Measurements from ENCODE around the gene TRUB1.

DNA sequence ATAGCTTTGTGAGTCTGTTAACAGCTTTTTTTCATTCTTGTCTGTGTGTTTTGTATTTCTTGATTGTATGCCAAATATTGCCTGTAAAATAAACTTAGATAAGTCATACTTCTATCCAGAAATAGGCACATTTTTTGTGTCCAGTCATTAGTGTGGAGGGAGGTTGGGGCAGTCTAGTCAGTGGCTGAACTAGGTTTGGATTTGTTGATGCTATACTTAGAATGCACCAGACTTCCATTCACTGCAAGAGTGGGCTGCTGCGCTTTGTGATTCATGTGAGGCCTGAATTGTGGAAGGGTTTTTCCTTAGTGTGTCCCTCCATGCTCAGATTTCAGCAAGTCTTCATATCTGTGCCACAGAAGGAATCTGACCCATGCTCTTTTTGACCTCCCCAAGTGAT lies 50.0 kb downstream of the TRUB1 start:
- TF ChIP-seq NRF1 (IDR thresholded peaks at IDR 0.05; ENCODE audit: low read depth, low read length), result no peak
- TF ChIP-seq, protein P1, sequence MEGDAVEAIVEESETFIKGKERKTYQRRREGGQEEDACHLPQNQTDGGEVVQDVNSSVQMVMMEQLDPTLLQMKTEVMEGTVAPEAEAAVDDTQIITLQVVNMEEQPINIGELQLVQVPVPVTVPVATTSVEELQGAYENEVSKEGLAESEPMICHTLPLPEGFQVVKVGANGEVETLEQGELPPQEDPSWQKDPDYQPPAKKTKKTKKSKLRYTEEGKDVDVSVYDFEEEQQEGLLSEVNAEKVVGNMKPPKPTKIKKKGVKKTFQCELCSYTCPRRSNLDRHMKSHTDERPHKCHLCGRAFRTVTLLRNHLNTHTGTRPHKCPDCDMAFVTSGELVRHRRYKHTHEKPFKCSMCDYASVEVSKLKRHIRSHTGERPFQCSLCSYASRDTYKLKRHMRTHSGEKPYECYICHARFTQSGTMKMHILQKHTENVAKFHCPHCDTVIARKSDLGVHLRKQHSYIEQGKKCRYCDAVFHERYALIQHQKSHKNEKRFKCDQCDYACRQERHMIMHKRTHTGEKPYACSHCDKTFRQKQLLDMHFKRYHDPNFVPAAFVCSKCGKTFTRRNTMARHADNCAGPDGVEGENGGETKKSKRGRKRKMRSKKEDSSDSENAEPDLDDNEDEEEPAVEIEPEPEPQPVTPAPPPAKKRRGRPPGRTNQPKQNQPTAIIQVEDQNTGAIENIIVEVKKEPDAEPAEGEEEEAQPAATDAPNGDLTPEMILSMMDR (IDR thresholded peaks at IDR 0.05), result no peak

Data from SK-N-SH (cell line).